Stomach (tissue), 9 donors: Measurements from ENCODE around the gene MSI1. TPM values are rescaled to one million over a fixed set of nuclear protein-coding genes. Genes with fewer than 3 reads are reported as not detected.
A peak's percentile ranks its signal among the peaks of the same experiment; 100 is the strongest.

ENCODE experiments used
- DNase-seq, 2 donors: peaks; one replicate each; pipeline versions ENCODE4 v3.0.0 to v3.0.0-alpha.2; 2013 to 2019
- H3K27ac ChIP-seq, 5 donors: fragments of 200-600 bp in 4 of 5; sonication (generic) in 4 of 5; one replicate each; pipeline ENCODE4 v1.5.1; 2013 to 2019; ENCODE audit warnings: mild to moderate bottlenecking in 1 of 5, moderate library complexity in 1 of 5
- H3K27me3 ChIP-seq, 3 donors: fragments of 200-600 bp; sonication (generic); one replicate each; pipeline ENCODE4 v1.5.1; 2017 to 2019; ENCODE audit warnings: mixed run types in 1 of 3
- H3K36me3 ChIP-seq, 4 donors: fragments of 200-600 bp; sonication (generic); 1 replicate in 3 of 4; 2 replicates in 1 of 4; pipeline ENCODE4 v1.5.1; 2016 to 2019
- H3K4me1 ChIP-seq, 4 donors: fragments of 200-600 bp; sonication (generic); one replicate each; pipeline ENCODE4 v1.5.1; 2016 to 2019
- H3K4me3 ChIP-seq, 4 donors: fragments of 200-600 bp; sonication (generic) in 3 of 4; one replicate each; pipeline ENCODE4 v1.5.1; 2016 to 2019; ENCODE audit warnings: mild to moderate bottlenecking in 1 of 4
- H3K9me3 ChIP-seq, 4 donors: fragments of 200-600 bp; sonication (generic); one replicate each; pipeline ENCODE4 v1.5.1; 2016 to 2019
- CTCF ChIP-seq, 7 experiments: fragments of 450-650 bp in 4 of 7; fragments of 200-600 bp in 3 of 7; sonication (generic) in 3 of 7; IDR thresholded peaks; one replicate each; pipeline ENCODE4 v1.5.1; 2016 to 2019; ENCODE audit warnings: antibody characterized with exemption in 7 of 7, control low read depth in 2 of 7, mild to moderate bottlenecking in 1 of 7
- EP300 ChIP-seq: sonication (generic); formaldehyde crosslinking; IDR thresholded peaks from one replicate; pipeline ENCODE4 v1.6.1; 2017; ENCODE audit warnings: antibody characterized with exemption
- POLR2A ChIP-seq, 4 donors: fragments of 450-650 bp; IDR thresholded peaks; one replicate each; pipeline ENCODE4 v1.6.1; 2016; ENCODE audit warnings: antibody characterized with exemption in 4 of 4, control low read depth in 2 of 4, mild to moderate bottlenecking in 1 of 4, moderate library complexity in 1 of 4
- POLR2AphosphoS5 ChIP-seq, 3 donors: sonication (generic); formaldehyde crosslinking; IDR thresholded peaks; one replicate each; pipeline ENCODE4 v1.6.1; 2016; ENCODE audit warnings: antibody characterized with exemption in 3 of 3
- WGBS, 5 donors: extraction: QIAGEN DNeasy Blood & Tissue Kit in 3 of 5; methylation state at CpG; one replicate each; pipeline versions ENCODE4 v1.1.5 to v1.1.7; 2013 to 2018; 5-methylcytosine and 5-hydroxymethylcytosine counted together
- intact Hi-C: fragments of 100-400 bp; cut with DNase I; formaldehyde crosslinking; loops from one replicate; pipeline ENCODE4 v1.15.1; 2023; ENCODE audit warnings: low total_unique reads
- polyA plus RNA-seq, 3 donors: library from polyadenylated mRNA; stranded (reverse); fragments of 200-250 nt; gene quantifications; one replicate each; pipeline ENCODE4 v1.2.3, GENCODE V29; 2013
- small RNA-seq, 4 donors: library from RNA; depleted of rRNA; stranded (forward); fragments of <200 nt; gene quantifications; one replicate each; pipeline ENCODE3, GENCODE V24; 2016
- total RNA-seq, 5 donors: library from RNA; depleted of rRNA; stranded (reverse); fragments of >200 nt; gene quantifications; one replicate each; pipeline versions ENCODE4 v1.1.0 to v1.2.3, GENCODE V29; 2014 to 2016
- donor health status: healthy with polysubstance abuse.
- donor health status: Bipolar disorder and iron deficiency.
- donor health status: healthy.

The MSI1 gene
- total and polyA plus RNA-seq, 8 donors, result 0.58 to 7.1 (median 1.6) TPM; not detected in 2

GRCh38 chr12:120301962-120302815 lies 66.8 kb downstream of the MSI1 start, which contains the start of gene SIRT4:
Gene SIRT4 (plus strand): TSS chr12:120302321. CDS start chr12:120303562, 1,241 bp downstream.
- intact Hi-C loops, result no loop called here
- Histone ChIP-seq H3K27ac (peak within 1 kb of the TSS; percentile 71 to 86 (median 83)), H3K4me3 (peak within 1 kb of the TSS; percentile 61 to 79 (median 64))

GRCh38 chr12:120292661-120293531 lies 76.1 kb downstream of the MSI1 start, which contains the start of gene RNU4-1:
Gene RNU4-1 (minus strand): TSS chr12:120293237.
- Histone ChIP-seq H3K9me3 (no peaks in the 10 kb centered on the region), H3K27ac (peak within 1 kb of the TSS; percentile 96 to 98 (median 97)), H3K4me1 (peaks cover 0 to 24% (median 7%) of the 10 kb centered on the region in 4 donors), H3K36me3 (no peaks in the 10 kb centered on the region), H3K27me3 (no peaks in the 10 kb centered on the region), H3K4me3 (peak within 1 kb of the TSS; percentile 47 to 60 (median 53))
- intact Hi-C loops, result no loop called here
- peak; percentile 78 to 92 for DNase-seq
- 0 to 1% (median 1%) methylated on average over 29 of the region's 29 CpGs for WGBS, 5 donors
- TF ChIP-seq POLR2AphosphoS5 (IDR thresholded peaks at IDR 0.05), result peak; percentile 7 to 98 (median 92)
- TF ChIP-seq POLR2A (IDR thresholded peaks at IDR 0.05), result peak in 2 of 4 donors; percentile 57 to 89
- no peak for TF ChIP-seq CTCF (IDR thresholded peaks at IDR 0.05)

More at GRCh38 chr12:120301962-120302815, 66.8 kb downstream of the MSI1 start, which contains the start of gene SIRT4:
- no peak for TF ChIP-seq POLR2A (IDR thresholded peaks at IDR 0.05)
- TF ChIP-seq CTCF (IDR thresholded peaks at IDR 0.05), result peak in 5 of 7 experiments; percentile 47 to 86 (median 66)
- no peak for TF ChIP-seq EP300
- peak; percentile 45 to 85 (median 79) for TF ChIP-seq POLR2AphosphoS5 (IDR thresholded peaks at IDR 0.05)
- no peaks in the 10 kb centered on the region for H3K27me3 ChIP-seq
- H3K36me3 ChIP-seq, result no peaks in the 10 kb centered on the region
- peaks cover 7 to 19% (median 13%) of the 10 kb centered on the region in 4 donors for H3K4me1 ChIP-seq
- H3K9me3 ChIP-seq, result no peaks in the 10 kb centered on the region
- WGBS, 5 donors, result 8 to 9% (median 9%) methylated on average over 31 of the region's 31 CpGs
- peak; percentile 92 to 98 for DNase-seq

- Histone ChIP-seq H3K27ac (peak overlapping the region; percentile 96 to 98 (median 97)), H3K27me3 (no peaks in the 10 kb centered on the region), H3K4me3 (peak overlapping the region; percentile 47 to 60 (median 53)), H3K36me3 (no peaks in the 10 kb centered on the region), H3K9me3 (no peaks in the 10 kb centered on the region), H3K4me1 (peaks cover 0 to 24% (median 7%) of the 10 kb centered on the region in 4 donors)
- DNase-seq, result peak in 1 of 2 donors; percentile 29
- TF ChIP-seq CTCF (IDR thresholded peaks at IDR 0.05) (no peak), POLR2A (IDR thresholded peaks at IDR 0.05) (no peak)
- 0 to 1% (median 0%) methylated on average over 17 of the region's 17 CpGs for WGBS, 5 donors
- intact Hi-C loops, result no loop called here
These were observed 76.6 kb downstream of the MSI1 start for GRCh38 chr12:120292411-120292660.

Small RNA genes lying within 50 kb of the gene (small RNA-seq; reads per million reads assigned to genes)
- gene RNU4-1 (923 to 4,477 (median 1,813) reads per million in 4 donors), gene RNU4-2 (863 to 1,490 (median 1,033) reads per million in 4 donors), gene RNU6-1088P (0 reads per million in 4 donors)

Other genes starting within 250 kb of the MSI1 start
- 100 to 1,000 TPM in 4 of 5 donors, 10 to 100 TPM in 1; 84.0 to 226 (median 130) TPM for gene GCN1, start 174.4 kb downstream of the MSI1 start, total RNA-seq
- gene GCN1, start 174.4 kb downstream of the MSI1 start, polyA plus RNA-seq, result 10 to 100 TPM in 2 of 3 donors, 1 to 10 TPM in 1; 8.7 to 14.5 (median 14.1) TPM
- gene RPLP0, start 168.1 kb downstream of the MSI1 start, total RNA-seq, result 1,000 to 10,000 TPM; 1,405 to 2,743 (median 1,647) TPM
- gene RPLP0, start 168.1 kb downstream of the MSI1 start, polyA plus RNA-seq, result 1,000 to 10,000 TPM; 3,548 to 5,463 (median 4,617) TPM
- 100 to 1,000 TPM in 1 of 5 donors, 10 to 100 TPM in 4; 39.7 to 129 (median 58.9) TPM for gene PXN, start 103.4 kb downstream of the MSI1 start, total RNA-seq
- gene PXN, start 103.4 kb downstream of the MSI1 start, polyA plus RNA-seq, result 10 to 100 TPM; 27.2 to 46.7 (median 33.6) TPM
- gene RNU4-2, start 77.3 kb downstream of the MSI1 start, total RNA-seq, result under 1 TPM; under 0.01 TPM
- not detected for gene RNU4-2, start 77.3 kb downstream of the MSI1 start, polyA plus RNA-seq
- under 1 TPM in 4 of 5 donors, not detected in 1; under 0.01 TPM for gene RNU4-1, start 75.9 kb downstream of the MSI1 start, total RNA-seq
- gene RNU4-1, start 75.9 kb downstream of the MSI1 start, polyA plus RNA-seq, result not detected
- 1 to 10 TPM in 4 of 5 donors, not detected in 1; 2.8 to 6.2 (median 5.3) TPM for gene SIRT4, start 66.8 kb downstream of the MSI1 start, total RNA-seq
- 1 to 10 TPM in 2 of 3 donors, not detected in 1; 1.3 to 2.2 TPM for gene SIRT4, start 66.8 kb downstream of the MSI1 start, polyA plus RNA-seq
- not detected for gene PLA2G1B, start 41.4 kb downstream of the MSI1 start, total RNA-seq
- gene PLA2G1B, start 41.4 kb downstream of the MSI1 start, polyA plus RNA-seq, result 10 to 100 TPM in 2 of 3 donors, 1 to 10 TPM in 1; 7.0 to 18.5 (median 10.2) TPM
- 1,000 to 10,000 TPM in 1 of 5 donors, 100 to 1,000 TPM in 3, 10 to 100 TPM in 1; 86.4 to 1,200 (median 463) TPM for gene COX6A1, start 68.9 kb upstream of the MSI1 start, total RNA-seq
- 1,000 to 10,000 TPM in 1 of 3 donors, 100 to 1,000 TPM in 2; 475 to 1,009 (median 901) TPM for gene COX6A1, start 68.9 kb upstream of the MSI1 start, polyA plus RNA-seq
- 10 to 100 TPM in 2 of 5 donors, 1 to 10 TPM in 3; 4.7 to 15.2 (median 8.7) TPM for gene TRIAP1, start 77.2 kb upstream of the MSI1 start, total RNA-seq
- 10 to 100 TPM; 32.6 to 40.6 (median 37.4) TPM for gene TRIAP1, start 77.2 kb upstream of the MSI1 start, polyA plus RNA-seq
- 10 to 100 TPM in 3 of 5 donors, 1 to 10 TPM in 2; 4.0 to 25.3 (median 13.4) TPM for gene GATC, start 77.3 kb upstream of the MSI1 start, total RNA-seq
- 10 to 100 TPM in 2 of 3 donors, 1 to 10 TPM in 1; 8.7 to 13.9 (median 12.5) TPM for gene GATC, start 77.3 kb upstream of the MSI1 start, polyA plus RNA-seq
- 100 to 1,000 TPM in 2 of 5 donors, 10 to 100 TPM in 3; 41.1 to 218 (median 92.3) TPM for gene SRSF9, start 100.6 kb upstream of the MSI1 start, total RNA-seq
- 100 to 1,000 TPM in 2 of 3 donors, 10 to 100 TPM in 1; 86.1 to 116 (median 112) TPM for gene SRSF9, start 100.6 kb upstream of the MSI1 start, polyA plus RNA-seq
- 100 to 1,000 TPM in 4 of 5 donors, 10 to 100 TPM in 1; 27.2 to 197 (median 114) TPM for gene DYNLL1, start 126.9 kb upstream of the MSI1 start, total RNA-seq
- 100 to 1,000 TPM; 476 to 580 (median 578) TPM for gene DYNLL1, start 126.9 kb upstream of the MSI1 start, polyA plus RNA-seq
- gene COQ5, start 160.0 kb upstream of the MSI1 start, total RNA-seq, result 10 to 100 TPM in 3 of 5 donors, 1 to 10 TPM in 2; 2.6 to 32.4 (median 10.5) TPM
- 10 to 100 TPM; 24.0 to 31.8 (median 27.8) TPM for gene COQ5, start 160.0 kb upstream of the MSI1 start, polyA plus RNA-seq
- 100 to 1,000 TPM; 189 to 656 (median 318) TPM for gene RNF10, start 165.2 kb upstream of the MSI1 start, total RNA-seq
- 100 to 1,000 TPM; 124 to 157 (median 133) TPM for gene RNF10, start 165.2 kb upstream of the MSI1 start, polyA plus RNA-seq
- 10 to 100 TPM; 10.5 to 62.3 (median 34.3) TPM for gene POP5, start 212.2 kb upstream of the MSI1 start, total RNA-seq
- gene POP5, start 212.2 kb upstream of the MSI1 start, polyA plus RNA-seq, result 10 to 100 TPM; 33.9 to 51.2 (median 49.1) TPM